OCI-LY7 (cell line): Measurements from ENCODE around the gene DAPK2.

Source experiments
- EZH2phosphoT487 ChIP-seq: fragments of 200-600 bp; sonication (generic); IDR thresholded peaks from 2 replicates; pipeline ENCODE4 v1.6.1; 2018; ENCODE audit warnings: low read depth, borderline replicate concordance, mild to moderate bottlenecking, mixed run types, antibody characterized with exemption, low read length, moderate library complexity, mixed read lengths
- TF ChIP-seq, protein P1 (sequence below): fragments of 200-600 bp; sonication (generic); conservative IDR thresholded peaks from 2 replicates; pipeline ENCODE4 v1.5.1; 2014; ENCODE audit warnings: mild to moderate bottlenecking, antibody characterized with exemption, low read length, moderate library complexity, mixed read lengths

DNA sequence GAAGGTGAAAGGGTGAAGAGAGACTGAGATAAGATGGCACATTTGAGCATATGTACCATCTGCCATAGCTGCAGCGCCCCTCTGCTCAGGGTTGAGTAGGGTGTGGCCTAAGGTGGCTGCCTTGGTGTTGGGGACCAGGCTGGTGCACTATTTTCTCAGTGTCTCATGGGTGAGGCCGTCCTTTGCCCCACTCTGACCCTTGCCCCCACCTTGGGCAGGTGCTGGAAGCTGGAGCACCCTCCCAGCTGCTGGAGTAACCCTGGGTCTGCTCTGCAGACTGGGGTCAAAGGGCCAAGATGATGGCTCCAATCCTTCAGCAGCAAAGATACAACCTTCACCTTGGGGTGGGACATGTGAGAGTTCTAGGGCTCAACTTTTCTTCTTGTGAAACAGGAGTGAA is 69.2 kb downstream of the DAPK2 start:
- no peak for TF ChIP-seq EZH2phosphoT487
- TF ChIP-seq, protein P1, sequence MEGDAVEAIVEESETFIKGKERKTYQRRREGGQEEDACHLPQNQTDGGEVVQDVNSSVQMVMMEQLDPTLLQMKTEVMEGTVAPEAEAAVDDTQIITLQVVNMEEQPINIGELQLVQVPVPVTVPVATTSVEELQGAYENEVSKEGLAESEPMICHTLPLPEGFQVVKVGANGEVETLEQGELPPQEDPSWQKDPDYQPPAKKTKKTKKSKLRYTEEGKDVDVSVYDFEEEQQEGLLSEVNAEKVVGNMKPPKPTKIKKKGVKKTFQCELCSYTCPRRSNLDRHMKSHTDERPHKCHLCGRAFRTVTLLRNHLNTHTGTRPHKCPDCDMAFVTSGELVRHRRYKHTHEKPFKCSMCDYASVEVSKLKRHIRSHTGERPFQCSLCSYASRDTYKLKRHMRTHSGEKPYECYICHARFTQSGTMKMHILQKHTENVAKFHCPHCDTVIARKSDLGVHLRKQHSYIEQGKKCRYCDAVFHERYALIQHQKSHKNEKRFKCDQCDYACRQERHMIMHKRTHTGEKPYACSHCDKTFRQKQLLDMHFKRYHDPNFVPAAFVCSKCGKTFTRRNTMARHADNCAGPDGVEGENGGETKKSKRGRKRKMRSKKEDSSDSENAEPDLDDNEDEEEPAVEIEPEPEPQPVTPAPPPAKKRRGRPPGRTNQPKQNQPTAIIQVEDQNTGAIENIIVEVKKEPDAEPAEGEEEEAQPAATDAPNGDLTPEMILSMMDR, result no peak
